Nephron (organoid): ENCODE measurements around the gene IDUA.
"Not testable (repeated sequence)": the region's sequence is repeated elsewhere in the genome, so short reads cannot be mapped to it uniquely, and the experiment has no call there.

Source experiments
- H3K27ac Mint-ChIP-seq, 3 experiments: 2 replicates each; pipeline ENCODE4 v1.8.0; 2020; ENCODE audit warnings: mixed read lengths in 3 of 3, mild to moderate bottlenecking in 2 of 3, moderate library complexity in 1 of 3
- H3K27me3 Mint-ChIP-seq: 2 replicates; pipeline ENCODE4 v1.8.0; 2021; ENCODE audit warnings: low read depth, mild to moderate bottlenecking, moderate library complexity, mixed read lengths
- H3K36me3 Mint-ChIP-seq: 2 replicates; pipeline ENCODE4 v1.8.0; 2020; ENCODE audit warnings: low read depth, mixed read lengths
- H3K4me1 Mint-ChIP-seq: 2 replicates; pipeline ENCODE4 v1.8.0; 2020; ENCODE audit warnings: mixed read lengths
- H3K4me3 Mint-ChIP-seq, 3 experiments: 2 replicates each; pipeline ENCODE4 v1.8.0; 2020; ENCODE audit warnings: mild to moderate bottlenecking in 3 of 3, mixed read lengths in 3 of 3, moderate library complexity in 2 of 3
- H3K9me3 Mint-ChIP-seq: 2 replicates; pipeline ENCODE4 v1.8.0; 2020; ENCODE audit warnings: mixed read lengths
- CTCF ChIP-seq, 3 experiments: fragments of 200-600 bp; sonication (generic); IDR thresholded peaks; one replicate each; pipeline ENCODE4 v1.5.0; 2021; ENCODE audit warnings: antibody characterized with exemption in 3 of 3; ENCODE audit not compliant: unreplicated experiment in 3 of 3

Gene IDUA

DNA sequence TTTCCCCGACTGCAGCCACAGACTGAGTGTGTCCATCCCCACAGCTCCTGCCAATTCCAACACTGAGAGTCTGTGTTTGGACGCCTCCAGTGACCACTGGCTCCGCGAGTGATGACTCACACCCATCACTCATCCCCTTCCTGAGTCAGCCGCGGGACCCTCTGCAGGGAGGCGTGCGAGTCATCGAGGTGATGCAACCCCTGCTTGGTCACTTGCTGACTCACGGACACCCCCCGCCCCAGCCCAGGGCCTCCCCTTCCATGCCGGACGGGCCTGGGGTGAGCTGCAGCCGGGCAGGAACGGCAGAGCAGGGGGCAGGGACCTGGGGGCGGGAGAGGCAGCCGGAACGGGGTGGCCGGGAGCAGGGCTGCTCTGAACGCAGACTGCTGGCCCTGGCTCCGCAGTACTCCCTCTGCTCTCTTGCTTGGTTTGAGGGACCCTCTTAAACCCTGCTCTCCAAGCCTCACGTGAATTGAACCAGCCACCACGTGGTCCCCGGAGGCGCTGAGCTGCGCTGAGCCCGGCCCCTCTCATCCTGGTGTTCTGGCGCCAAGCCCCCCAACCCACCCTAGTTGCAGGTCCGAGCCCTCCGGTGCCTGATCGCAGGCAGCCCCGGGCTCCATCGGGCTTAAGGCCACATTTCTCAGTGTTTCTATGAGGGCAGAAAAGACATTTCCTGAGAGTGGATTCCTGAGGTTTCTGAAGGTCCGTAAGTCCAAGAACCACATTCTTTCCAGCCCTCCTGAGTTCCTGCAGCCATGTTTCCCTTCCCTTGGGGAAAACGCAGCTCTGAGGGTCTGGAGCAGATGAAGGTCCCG, 57.0 kb downstream of the IDUA start:
- Mint-ChIP-seq H3K4me3 (peak overlapping the region in 1 of 3 experiments; percentile 27), H3K36me3 (no peaks in the 10 kb centered on the region), H3K4me1 (peaks cover 36% of the 10 kb centered on the region), H3K27ac (peak overlapping the region in 2 of 3 experiments; percentile 61 to 91), H3K9me3 (no peaks in the 10 kb centered on the region), H3K27me3 (peaks cover 41% of the 10 kb centered on the region)
- no peak for TF ChIP-seq CTCF (IDR thresholded peaks at IDR 0.05; ENCODE audit: unreplicated experiment in 3 of 3)

- H3K4me1 Mint-ChIP-seq, result peaks cover 32% of the 10 kb centered on the region
- H3K9me3 Mint-ChIP-seq, result no peaks in the 10 kb centered on the region
- peak overlapping the region in 1 of 3 experiments; percentile 61 for H3K27ac Mint-ChIP-seq
- H3K4me3 Mint-ChIP-seq, result no peak overlapping the region
- H3K36me3 Mint-ChIP-seq, result no peaks in the 10 kb centered on the region
- peaks cover 44% of the 10 kb centered on the region for H3K27me3 Mint-ChIP-seq
- TF ChIP-seq CTCF (IDR thresholded peaks at IDR 0.05; ENCODE audit: unreplicated experiment in 3 of 3), result no peak
Measured at GRCh38 chr4:1044469-1045192, 57.8 kb downstream of the IDUA start.

GRCh38 chr4:1045193-1045594, 58.4 kb downstream of the IDUA start:
- Mint-ChIP-seq H3K27ac (no peak overlapping the region), H3K4me1 (peaks cover 30% of the 10 kb centered on the region), H3K4me3 (no peak overlapping the region), H3K27me3 (peaks cover 48% of the 10 kb centered on the region), H3K9me3 (no peaks in the 10 kb centered on the region), H3K36me3 (no peaks in the 10 kb centered on the region)
- TF ChIP-seq CTCF (IDR thresholded peaks at IDR 0.05; ENCODE audit: unreplicated experiment in 3 of 3), result no peak

DNA sequence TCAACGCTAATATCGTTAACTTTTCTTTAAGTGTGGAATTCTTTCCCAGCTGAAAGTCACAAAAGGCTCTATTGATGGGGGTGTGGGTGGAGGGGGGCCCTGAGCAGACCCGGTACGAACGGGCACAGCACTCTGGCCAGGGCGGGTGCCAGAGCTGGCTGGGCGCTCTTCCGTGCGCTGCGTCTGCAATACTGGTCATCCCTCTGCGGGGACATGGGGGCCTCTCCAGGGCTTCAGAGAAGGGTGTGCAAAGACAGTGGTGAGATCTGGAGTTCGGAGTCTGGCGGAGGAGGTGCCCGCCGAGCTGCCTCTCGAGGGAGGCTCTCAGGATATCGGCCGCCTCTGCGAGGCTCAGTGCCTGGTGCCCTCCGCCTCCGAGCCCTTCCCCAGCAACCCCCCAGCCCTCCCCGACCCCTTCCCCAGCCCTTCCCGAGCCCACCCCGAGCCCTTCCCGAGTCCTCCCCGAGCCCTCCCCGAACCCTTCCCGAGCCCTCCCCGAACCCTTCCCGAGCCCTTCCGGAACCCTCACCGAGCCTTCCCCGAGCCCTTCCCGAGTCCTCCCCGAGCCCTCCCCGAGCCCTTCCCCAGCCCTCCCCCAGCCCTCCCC, 58.9 kb downstream of the IDUA start:
- Mint-ChIP-seq H3K36me3 (no peaks in the 10 kb centered on the region), H3K4me3 (no peak overlapping the region), H3K27ac (no peak overlapping the region), H3K9me3 (no peaks in the 10 kb centered on the region), H3K27me3 (peaks cover 52% of the 10 kb centered on the region), H3K4me1 (peaks cover 26% of the 10 kb centered on the region)
- no peak for TF ChIP-seq CTCF (IDR thresholded peaks at IDR 0.05; ENCODE audit: unreplicated experiment in 3 of 3)

GRCh38 chr4:1046581-1047011, 59.8 kb downstream of the IDUA start:
- H3K36me3 Mint-ChIP-seq, H3K9me3 Mint-ChIP-seq: not testable (repeated sequence)
- Mint-ChIP-seq H3K27me3 (peaks cover 60% of the 10 kb centered on the region), H3K4me3 (peak overlapping the region; percentile 37 to 47 (median 43)), H3K27ac (peak overlapping the region; percentile 15 to 85 (median 71)), H3K4me1 (peaks cover 21% of the 10 kb centered on the region)
